Mesendoderm (in vitro differentiated cells): Measurements from ENCODE around the gene EIF4E1B.

Experiments used
- DNase-seq: peaks from one replicate; pipeline ENCODE4 v3.0.0; 2013
- H2AK5ac ChIP-seq: 2 replicates; pipeline ENCODE4 v1.6.1; 2013; ENCODE audit warnings: low read length, inconsistent platforms
- H2BK120ac ChIP-seq: 2 replicates; pipeline ENCODE4 v1.6.1; 2013; ENCODE audit warnings: low read depth, mild to moderate bottlenecking, low read length, moderate library complexity, mixed read lengths
- H2BK15ac ChIP-seq: replicated peaks from 2 replicates; pipeline ENCODE4 v1.6.1; 2013; ENCODE audit warnings: low read depth, mild to moderate bottlenecking, moderate library complexity
- H2BK5ac ChIP-seq: 2 replicates; pipeline ENCODE4 v1.6.1; 2013; ENCODE audit warnings: low read length, inconsistent platforms
- H3K18ac ChIP-seq: 2 replicates; pipeline ENCODE4 v1.6.1; 2013; ENCODE audit warnings: mild to moderate bottlenecking, low read length, mixed read lengths
- H3K23ac ChIP-seq: one replicate; pipeline ENCODE4 v1.6.1; 2013; ENCODE audit warnings: low read length
- H3K27ac ChIP-seq: 2 replicates; pipeline ENCODE4 v1.5.1; 2013; ENCODE audit warnings: low read depth, mild to moderate bottlenecking, inconsistent platforms, low read length, moderate library complexity
- H3K27me3 ChIP-seq: 2 replicates; pipeline ENCODE4 v1.6.1; 2013; ENCODE audit warnings: low read length, control low read depth, mild to moderate bottlenecking, inconsistent platforms; ENCODE audit not compliant: insufficient read depth, poor library complexity
- H3K36me3 ChIP-seq: 2 replicates; pipeline ENCODE4 v1.6.1; 2013; ENCODE audit warnings: low read length, inconsistent platforms; ENCODE audit not compliant: control insufficient read depth, insufficient read depth
- H3K4ac ChIP-seq: one replicate; pipeline ENCODE4 v1.6.1; 2013; ENCODE audit warnings: low read depth, mild to moderate bottlenecking, low read length, moderate library complexity
- H3K4me1 ChIP-seq: 2 replicates; pipeline ENCODE4 v1.6.1; 2013; ENCODE audit warnings: low read depth, low read length, inconsistent platforms; ENCODE audit not compliant: control insufficient read depth
- H3K4me2 ChIP-seq: 2 replicates; pipeline ENCODE4 v1.6.1; 2013; ENCODE audit warnings: low read length
- H3K4me3 ChIP-seq: 2 replicates; pipeline ENCODE4 v1.5.1; 2013; ENCODE audit warnings: mild to moderate bottlenecking, low read length
- H3K56ac ChIP-seq: one replicate; pipeline ENCODE4 v1.6.1; 2013; ENCODE audit warnings: low read length
- H3K79me1 ChIP-seq: 2 replicates; pipeline ENCODE4 v1.6.1; 2013; ENCODE audit warnings: low read length, inconsistent platforms
- H3K79me2 ChIP-seq: 2 replicates; pipeline ENCODE4 v1.6.1; 2013; ENCODE audit warnings: mild to moderate bottlenecking, low read length; ENCODE audit not compliant: control insufficient read depth, insufficient read depth
- H3K9ac ChIP-seq: 2 replicates; pipeline ENCODE4 v1.6.1; 2013; ENCODE audit warnings: low read length, inconsistent platforms
- H4K5ac ChIP-seq: one replicate; pipeline ENCODE4 v1.6.1; 2013; ENCODE audit warnings: low read length
- H4K8ac ChIP-seq: one replicate; pipeline ENCODE4 v1.6.1; 2013; ENCODE audit warnings: low read depth, mild to moderate bottlenecking, control low read depth, low read length, moderate library complexity
- WGBS: extraction: QIAGEN DNeasy Blood & Tissue Kit; methylation state at CpG from one replicate; pipeline ENCODE4 v1.1.7; 2013; ENCODE audit warnings: low lambda C conversion rate, missing lambda C conversion rate; ENCODE audit not compliant: insufficient coverage; ENCODE audit errors: extremely low coverage; 5-methylcytosine and 5-hydroxymethylcytosine counted together

EIF4E1B gene

DNA sequence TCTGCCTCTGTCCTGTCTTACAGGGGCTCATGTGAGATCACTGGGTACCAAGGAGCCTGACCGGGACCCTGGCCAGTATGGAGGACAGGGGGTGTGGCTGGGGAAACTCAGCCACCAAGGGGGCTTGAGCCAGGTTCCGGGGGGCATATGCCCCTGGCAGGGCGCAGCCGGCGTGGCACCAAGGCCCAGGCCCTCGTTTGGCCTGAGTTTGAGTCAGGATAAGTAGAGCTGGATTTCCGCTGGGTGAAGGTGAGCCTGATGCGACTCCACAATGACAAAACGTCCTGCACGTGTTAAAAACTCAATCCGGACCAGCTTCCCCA is 16.2 kb downstream of the EIF4E1B start:
- Histone ChIP-seq H3K4ac (peak overlapping the region; percentile 46), H2BK15ac (no peak overlapping the region), H3K4me1 (peaks cover 4% of the 10 kb centered on the region), H3K79me2 (peaks cover 3% of the 10 kb centered on the region), H3K9ac (peak overlapping the region; percentile 55), H4K8ac (no peak overlapping the region), H2AK5ac (no peak overlapping the region), H3K23ac (no peak overlapping the region), H3K4me3 (no peak overlapping the region), H2BK5ac (no peak overlapping the region), H3K79me1 (peaks cover 11% of the 10 kb centered on the region), H3K27me3 (no peaks in the 10 kb centered on the region), H3K36me3 (no peaks in the 10 kb centered on the region), H2BK120ac (no peak overlapping the region), H3K4me2 (peak overlapping the region; percentile 20), H4K5ac (peak overlapping the region; percentile 85), H3K18ac (peak overlapping the region; percentile 17), H3K27ac (no peak overlapping the region), H3K56ac (peak overlapping the region; percentile 73)
- DNase-seq: no peak
- WGBS: no CpG with 5 or more reads among the region's 11 CpGs

DNA sequence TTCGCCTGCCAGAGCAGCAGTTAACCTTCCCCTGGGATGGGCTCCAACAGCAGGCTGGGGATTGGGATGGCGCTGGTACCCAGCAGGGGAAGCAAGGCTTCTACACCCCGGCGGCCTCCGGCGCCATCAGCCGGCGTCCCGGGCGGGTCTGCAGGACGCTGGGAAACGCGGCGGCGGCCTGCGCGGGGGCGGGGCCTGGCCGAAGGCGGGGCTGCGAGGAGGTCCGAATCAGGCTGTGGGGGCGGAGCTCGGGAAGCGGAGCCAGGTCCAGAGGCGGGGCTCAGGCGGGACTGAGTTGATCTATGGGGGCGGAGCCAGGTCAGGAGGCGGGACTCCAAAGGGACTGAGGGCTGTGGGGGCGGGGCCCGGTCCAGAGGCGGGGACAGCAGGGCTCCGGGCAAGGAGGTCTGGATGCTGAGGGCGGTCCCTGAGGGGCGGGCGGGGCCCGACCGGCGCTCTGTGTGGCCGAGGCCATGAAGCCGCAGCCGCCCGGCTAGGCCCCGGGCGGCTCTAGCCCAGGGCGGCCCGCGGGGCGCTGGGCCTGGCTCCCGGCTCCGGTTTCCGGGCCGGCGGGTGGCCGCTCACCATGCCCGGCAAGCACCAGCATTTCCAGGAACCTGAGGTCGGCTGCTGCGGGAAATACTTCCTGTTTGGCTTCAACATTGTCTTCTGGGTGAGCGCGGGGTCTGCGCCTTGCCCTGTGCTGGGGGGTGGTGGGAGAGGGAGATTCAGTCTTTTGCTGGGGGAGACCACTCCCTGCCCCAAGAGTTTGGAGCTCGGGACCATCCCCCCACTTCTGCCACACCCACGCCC is 16.8 kb downstream of the EIF4E1B start, which contains the start of gene TSPAN17:
TSPAN17 (plus strand) TSS at position 455 of the 813 bp plus-strand sequence; CDS start at position 587, 132 bp downstream.
- peaks cover 3% of the 10 kb centered on the region for H3K79me2 ChIP-seq
- peak within 1 kb of the TSS; percentile 7 for H4K8ac ChIP-seq
- peaks cover 4% of the 10 kb centered on the region for H3K4me1 ChIP-seq
- H3K4me2 ChIP-seq: peak within 1 kb of the TSS; percentile 87
- H3K27me3 ChIP-seq: no peaks in the 10 kb centered on the region
- peak within 1 kb of the TSS; percentile 86 for H3K9ac ChIP-seq
- no peak within 1 kb of the TSS for H2BK5ac ChIP-seq
- H3K56ac ChIP-seq: peak within 1 kb of the TSS; percentile 87
- peak within 1 kb of the TSS; percentile 76 for H3K4me3 ChIP-seq
- peak within 1 kb of the TSS; percentile 81 for H3K4ac ChIP-seq
- H3K36me3 ChIP-seq: no peaks in the 10 kb centered on the region
- no peak within 1 kb of the TSS for H2BK120ac ChIP-seq
- peak within 1 kb of the TSS; percentile 87 for H3K18ac ChIP-seq
- peak within 1 kb of the TSS; percentile 66 for H3K23ac ChIP-seq
- peaks cover 11% of the 10 kb centered on the region for H3K79me1 ChIP-seq
- H2BK15ac ChIP-seq: no peak within 1 kb of the TSS
- H2AK5ac ChIP-seq: peak within 1 kb of the TSS; percentile 85
- peak; percentile 99 for DNase-seq
- H4K5ac ChIP-seq: peak within 1 kb of the TSS; percentile 85
- no CpG with 5 or more reads among the region's 63 CpGs for WGBS
- no peak within 1 kb of the TSS for H3K27ac ChIP-seq

DNA sequence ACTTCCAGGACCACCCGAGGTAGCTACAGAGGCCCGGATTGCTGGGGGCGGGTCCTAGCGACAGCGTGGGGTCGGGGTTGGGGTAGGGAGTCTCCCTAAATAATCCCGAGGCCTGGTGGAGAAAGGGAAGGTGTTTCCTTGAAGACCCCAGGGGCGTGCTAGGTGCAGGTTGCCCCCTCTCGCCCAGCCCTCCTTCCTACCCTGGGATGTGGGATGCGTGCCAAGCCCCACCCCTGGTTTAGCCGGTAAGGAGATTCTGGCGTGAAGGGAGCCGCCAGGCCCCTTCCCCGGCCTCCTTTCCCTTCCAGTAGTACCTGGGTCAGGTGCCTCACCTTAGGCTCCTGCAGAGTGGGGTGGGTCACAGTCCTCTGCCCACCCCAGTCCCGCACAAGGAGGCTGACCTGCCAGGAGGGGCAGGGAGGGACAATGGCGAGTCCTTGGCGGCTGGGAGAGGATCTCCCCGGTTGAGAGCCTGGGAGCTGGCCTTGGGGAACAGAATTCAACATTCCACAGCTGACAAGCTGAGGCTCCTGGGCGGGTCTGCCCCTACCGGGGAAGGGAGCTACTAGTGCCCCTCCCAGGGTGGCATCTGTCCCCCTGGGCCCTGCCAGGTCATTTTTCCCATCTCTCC is 17.5 kb downstream of the EIF4E1B start:
- H3K36me3 ChIP-seq: no peaks in the 10 kb centered on the region
- peak; percentile 33 for DNase-seq
- WGBS: no CpG with 5 or more reads among the region's 20 CpGs
- peak overlapping the region; percentile 86 for H3K9ac ChIP-seq
- H2AK5ac ChIP-seq: no peak overlapping the region
- no peak overlapping the region for H2BK120ac ChIP-seq
- H2BK5ac ChIP-seq: no peak overlapping the region
- H3K27me3 ChIP-seq: no peaks in the 10 kb centered on the region
- H3K56ac ChIP-seq: peak overlapping the region; percentile 87
- no peak overlapping the region for H4K8ac ChIP-seq
- peaks cover 11% of the 10 kb centered on the region for H3K79me1 ChIP-seq
- peak overlapping the region; percentile 87 for H3K18ac ChIP-seq
- peak overlapping the region; percentile 76 for H3K4me3 ChIP-seq
- H3K79me2 ChIP-seq: peaks cover 3% of the 10 kb centered on the region
- no peak overlapping the region for H2BK15ac ChIP-seq
- H3K23ac ChIP-seq: no peak overlapping the region
- peak overlapping the region; percentile 81 for H3K4ac ChIP-seq
- H3K4me1 ChIP-seq: peaks cover 2% of the 10 kb centered on the region
- H4K5ac ChIP-seq: no peak overlapping the region
- H3K27ac ChIP-seq: no peak overlapping the region
- H3K4me2 ChIP-seq: peak overlapping the region; percentile 87

DNA sequence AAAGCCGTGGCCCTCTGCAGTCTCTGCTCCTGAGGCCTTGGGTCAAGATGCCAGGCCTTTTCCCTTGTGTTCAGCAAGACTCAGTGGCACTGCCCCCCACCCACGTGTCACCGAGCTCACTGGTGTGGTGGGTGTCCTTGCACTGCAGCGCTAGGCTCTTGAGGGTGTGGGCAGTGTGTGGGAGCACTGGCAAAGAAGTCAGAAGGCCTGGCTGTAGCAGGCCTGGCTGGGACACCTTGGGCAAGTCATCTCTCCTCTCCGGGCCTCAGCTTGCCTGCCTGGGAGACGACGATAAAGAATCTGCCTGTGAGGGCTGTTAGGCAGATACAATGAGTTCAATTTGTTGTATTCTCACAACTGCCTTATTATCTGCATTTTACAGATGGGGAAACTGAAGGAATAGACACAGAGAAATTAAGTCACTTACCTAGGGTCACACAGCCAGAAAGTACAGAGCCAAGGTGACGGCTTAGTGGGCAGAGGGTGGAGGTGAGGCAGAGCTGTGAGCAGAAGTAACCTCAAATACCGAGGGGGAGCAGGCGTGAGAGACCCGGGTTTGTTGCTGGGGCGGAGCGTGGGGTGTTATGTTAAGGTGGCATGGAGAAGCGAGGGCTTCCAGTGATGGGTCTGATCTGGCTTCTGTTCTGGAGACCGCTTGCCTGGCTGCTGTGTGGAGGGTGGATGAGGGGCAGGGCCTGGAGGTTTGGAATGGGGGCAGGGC is 18.2 kb downstream of the EIF4E1B start:
- peaks cover 11% of the 10 kb centered on the region for H3K79me1 ChIP-seq
- H3K9ac ChIP-seq: peak overlapping the region; percentile 86
- no peak overlapping the region for H3K27ac ChIP-seq
- H3K36me3 ChIP-seq: no peaks in the 10 kb centered on the region
- no peaks in the 10 kb centered on the region for H3K27me3 ChIP-seq
- H3K4me2 ChIP-seq: peak overlapping the region; percentile 87
- no peak for DNase-seq
- peak overlapping the region; percentile 87 for H3K56ac ChIP-seq
- peaks cover 3% of the 10 kb centered on the region for H3K79me2 ChIP-seq
- no peak overlapping the region for H3K4me3 ChIP-seq
- H2BK120ac ChIP-seq: no peak overlapping the region
- WGBS: no CpG with 5 or more reads among the region's 15 CpGs
- H2AK5ac ChIP-seq: no peak overlapping the region
- H2BK15ac ChIP-seq: no peak overlapping the region
- no peak overlapping the region for H3K23ac ChIP-seq
- H4K8ac ChIP-seq: no peak overlapping the region
- no peak overlapping the region for H4K5ac ChIP-seq
- no peak overlapping the region for H2BK5ac ChIP-seq
- no peak overlapping the region for H3K4ac ChIP-seq
- no peak overlapping the region for H3K18ac ChIP-seq
- peaks cover 2% of the 10 kb centered on the region for H3K4me1 ChIP-seq

DNA sequence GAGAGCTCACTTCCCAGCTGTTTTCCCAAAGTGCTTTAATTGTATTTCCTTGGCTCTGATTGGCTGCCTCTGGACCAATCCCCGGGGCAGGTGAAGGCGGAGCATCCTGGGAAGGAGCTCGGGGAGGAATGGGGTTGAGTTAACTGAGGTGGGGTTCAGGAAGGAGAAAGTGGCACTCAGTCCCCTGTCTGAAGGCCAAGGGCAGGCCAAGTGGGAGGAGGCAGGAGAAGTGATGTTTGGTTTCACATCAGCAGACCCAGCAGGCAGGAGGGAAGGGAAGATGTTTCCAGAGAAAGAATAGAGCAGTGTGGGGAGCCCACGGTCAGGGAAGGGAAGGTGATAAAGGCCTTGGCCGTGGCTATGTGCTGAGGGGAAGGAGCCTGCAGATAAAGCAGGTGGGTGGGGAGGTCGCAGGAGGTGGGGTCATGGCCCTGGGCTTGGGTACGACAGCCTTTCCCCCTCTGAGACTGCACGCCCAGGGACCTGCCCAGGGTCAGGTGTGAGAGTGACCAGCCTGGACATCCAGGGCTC is 19.9 kb downstream of the EIF4E1B start:
- H3K4me1 ChIP-seq: peaks cover 2% of the 10 kb centered on the region
- no peak overlapping the region for H3K4ac ChIP-seq
- H2BK5ac ChIP-seq: no peak overlapping the region
- H2AK5ac ChIP-seq: no peak overlapping the region
- no peak overlapping the region for H3K56ac ChIP-seq
- H4K8ac ChIP-seq: no peak overlapping the region
- no peaks in the 10 kb centered on the region for H3K36me3 ChIP-seq
- no peak overlapping the region for H3K9ac ChIP-seq
- no peaks in the 10 kb centered on the region for H3K27me3 ChIP-seq
- no peak overlapping the region for H3K4me2 ChIP-seq
- H3K27ac ChIP-seq: no peak overlapping the region
- H3K79me1 ChIP-seq: peaks cover 11% of the 10 kb centered on the region
- no peak overlapping the region for H3K23ac ChIP-seq
- no peak overlapping the region for H4K5ac ChIP-seq
- H2BK15ac ChIP-seq: no peak overlapping the region
- H3K18ac ChIP-seq: no peak overlapping the region
- DNase-seq: peak; percentile 51
- H3K79me2 ChIP-seq: peaks cover 3% of the 10 kb centered on the region
- no peak overlapping the region for H3K4me3 ChIP-seq
- WGBS: no CpG with 5 or more reads among the region's 8 CpGs
- no peak overlapping the region for H2BK120ac ChIP-seq
